IMR-90 (cell line): Measurements from ENCODE around the gene COLEC12. TPM values are rescaled to one million over a fixed set of nuclear protein-coding genes. Genes with fewer than 3 reads are reported as not detected.

ENCODE experiments used
- ATAC-seq: fragments of 200-7000 bp; cut with Tn5 transposase; 2 replicates; pipeline ENCODE4 v1.9.1; 2020; ENCODE audit warnings: low read depth, mild to moderate bottlenecking, moderate library complexity
- BruUV-seq: library from RNA; stranded (reverse); fragments of 400-500 nt; replicated peaks from 2 replicates; lab custom pipeline; 2021; lab: Mats Ljungman, UMichigan
- CTCF ChIA-PET: fragments of 300-600 bp; formaldehyde crosslinking; extraction: SDS; loops from one replicate; lab custom pipeline; 2021; ENCODE audit warnings: antibody characterized with exemption; lab: Yijun Ruan, JAX
- POLR2A ChIA-PET: fragments of 300-600 bp; sonication (Branson Sonifier 250); formaldehyde crosslinking; loops from one replicate; lab custom pipeline; 2022; ENCODE audit warnings: antibody characterized with exemption; ENCODE audit not compliant: unreplicated experiment; lab: Charles Lee
- DNase-seq: peaks from one replicate; pipeline ENCODE4 v3.0.0; 2013
- H2AFZ ChIP-seq: replicated peaks from 2 replicates; pipeline ENCODE3; 2013; ENCODE audit warnings: low read length, mild to moderate bottlenecking; ENCODE audit not compliant: poor library complexity
- H2AK5ac ChIP-seq: 2 replicates; pipeline ENCODE4 v1.6.1; 2013; ENCODE audit warnings: low read depth, low read length, inconsistent platforms
- H2AK9ac ChIP-seq: replicated peaks from 2 replicates; pipeline ENCODE3; 2013; ENCODE audit warnings: mild to moderate bottlenecking, low read depth, low read length, moderate library complexity; ENCODE audit not compliant: poor library complexity
- H2BK120ac ChIP-seq: 2 replicates; pipeline ENCODE4 v1.6.1; 2013; ENCODE audit warnings: low read depth, low read length, inconsistent platforms
- H2BK15ac ChIP-seq: 3 replicates; pipeline ENCODE4 v1.6.1; 2013; ENCODE audit warnings: low read depth, low read length, inconsistent platforms
- H2BK20ac ChIP-seq: 2 replicates; pipeline ENCODE4 v1.6.1; 2013; ENCODE audit warnings: low read depth, mild to moderate bottlenecking, inconsistent platforms, low read length, moderate library complexity
- H2BK5ac ChIP-seq: 2 replicates; pipeline ENCODE4 v1.6.1; 2013; ENCODE audit warnings: mild to moderate bottlenecking, low read depth, low read length, inconsistent platforms; ENCODE audit not compliant: poor library complexity, severe bottlenecking
- H3K14ac ChIP-seq: replicated peaks from 2 replicates; pipeline ENCODE4 v1.6.1; 2013; ENCODE audit warnings: low read depth, low read length, inconsistent platforms
- H3K18ac ChIP-seq: 2 replicates; pipeline ENCODE4 v1.6.1; 2013; ENCODE audit warnings: low read depth, low read length, control low read depth
- H3K23ac ChIP-seq: 2 replicates; pipeline ENCODE4 v1.6.1; 2013; ENCODE audit warnings: low read depth, low read length, inconsistent platforms
- H3K27ac ChIP-seq: 2 replicates; pipeline ENCODE4 v1.5.1; 2013; ENCODE audit warnings: mild to moderate bottlenecking, control low read depth, low read length; ENCODE audit not compliant: insufficient read depth
- H3K27me3 ChIP-seq: 2 replicates; pipeline ENCODE4 v1.6.1; 2013; ENCODE audit warnings: low read length; ENCODE audit not compliant: control insufficient read depth, insufficient read depth
- H3K36me3 ChIP-seq: 2 replicates; pipeline ENCODE4 v1.6.1; 2013; ENCODE audit warnings: low read length, mixed read lengths; ENCODE audit not compliant: control insufficient read depth, insufficient read depth
- H3K4ac ChIP-seq: 2 replicates; pipeline ENCODE4 v1.6.1; 2013; ENCODE audit warnings: low read depth, low read length, inconsistent platforms
- H3K4me1 ChIP-seq: 2 replicates; pipeline ENCODE4 v1.6.1; 2013; ENCODE audit warnings: low read length, mixed read lengths; ENCODE audit not compliant: control insufficient read depth, insufficient read depth
- H3K4me2 ChIP-seq: 2 replicates; pipeline ENCODE4 v1.6.1; 2013; ENCODE audit warnings: low read depth, mild to moderate bottlenecking, control low read depth, low read length, moderate library complexity
- H3K4me3 ChIP-seq: 2 replicates; pipeline ENCODE4 v1.5.1; 2013; ENCODE audit warnings: low read depth, mild to moderate bottlenecking, control low read depth, low read length, moderate library complexity; ENCODE audit not compliant: insufficient read depth
- H3K56ac ChIP-seq: 2 replicates; pipeline ENCODE4 v1.6.1; 2013; ENCODE audit warnings: low read length, inconsistent platforms; ENCODE audit not compliant: insufficient read depth; ENCODE audit errors: extremely low read depth
- H3K79me1 ChIP-seq, 2 experiments: 2 replicates each; pipeline ENCODE4 v1.6.1; 2013; ENCODE audit warnings: low read length in 2 of 2, inconsistent platforms in 1 of 2, low read depth in 1 of 2
- H3K9ac ChIP-seq: 2 replicates; pipeline ENCODE4 v1.6.1; 2013; ENCODE audit warnings: low read depth, low read length, control low read depth
- H3K9me1 ChIP-seq: 2 replicates; pipeline ENCODE4 v1.6.1; 2013; ENCODE audit warnings: low read length, inconsistent platforms; ENCODE audit not compliant: insufficient read depth
- H3K9me3 ChIP-seq: 2 replicates; pipeline ENCODE4 v1.6.1; 2013; ENCODE audit warnings: low read length; ENCODE audit not compliant: control insufficient read depth, insufficient read depth
- H4K20me1 ChIP-seq: 2 replicates; pipeline ENCODE4 v1.6.1; 2013; ENCODE audit warnings: low read length, inconsistent platforms; ENCODE audit not compliant: insufficient read depth
- H4K5ac ChIP-seq: 2 replicates; pipeline ENCODE4 v1.6.1; 2013; ENCODE audit warnings: mild to moderate bottlenecking, low read depth, low read length, control low read depth
- H4K8ac ChIP-seq, 2 experiments: 2 replicates each; pipeline ENCODE4 v1.6.1; 2013; ENCODE audit warnings: low read depth in 2 of 2, low read length in 2 of 2, control low read depth in 1 of 2, inconsistent platforms in 1 of 2
- H4K91ac ChIP-seq: 2 replicates; pipeline ENCODE4 v1.6.1; 2013; ENCODE audit warnings: low read depth, low read length, inconsistent platforms; ENCODE audit not compliant: insufficient read depth
- BHLHE40 ChIP-seq: fragments of 150-350 bp; IDR thresholded peaks from 2 replicates; pipeline ENCODE4 v1.6.1; 2016; ENCODE audit warnings: mild to moderate bottlenecking, low read depth, low read length
- CEBPB ChIP-seq: IDR thresholded peaks from 2 replicates; pipeline ENCODE4 v1.6.1; 2012; ENCODE audit warnings: low read depth, low read length, improper control_type of control experiment
- CHD1 ChIP-seq: IDR thresholded peaks from 2 replicates; pipeline ENCODE4 v1.6.1; 2012; ENCODE audit warnings: low read depth, low read length, improper control_type of control experiment
- MAFK ChIP-seq: IDR thresholded peaks from 2 replicates; pipeline ENCODE4 v1.6.1; 2012; ENCODE audit warnings: low read depth, low read length, improper control_type of control experiment
- MAZ ChIP-seq: IDR thresholded peaks from 2 replicates; pipeline ENCODE4 v1.6.1; 2012; ENCODE audit warnings: low read depth, mild to moderate bottlenecking, low read length, improper control_type of control experiment, moderate library complexity, borderline replicate concordance
- MXI1 ChIP-seq: IDR thresholded peaks from 2 replicates; pipeline ENCODE4 v1.6.1; 2012; ENCODE audit warnings: low read depth, mild to moderate bottlenecking, low read length, moderate library complexity, borderline replicate concordance
- NFE2L2 ChIP-seq: fragments of 150-350 bp; IDR thresholded peaks from 2 replicates; pipeline ENCODE4 v1.6.1; 2016; ENCODE audit warnings: low read depth, mild to moderate bottlenecking, low read length
- POLR2A ChIP-seq: IDR thresholded peaks from 2 replicates; pipeline ENCODE4 v1.6.1; 2012; ENCODE audit warnings: mild to moderate bottlenecking, low read depth, low read length
- RAD21 ChIP-seq: IDR thresholded peaks from 2 replicates; pipeline ENCODE4 v1.6.1; 2012; ENCODE audit warnings: low read length, improper control_type of control experiment
- RFX5 ChIP-seq: IDR thresholded peaks from 2 replicates; pipeline ENCODE4 v1.8.0; 2012; ENCODE audit warnings: low read depth, mild to moderate bottlenecking, low read length, moderate library complexity
- SMC3 ChIP-seq: fragments of 150-350 bp; IDR thresholded peaks from 2 replicates; pipeline ENCODE4 v1.6.1; 2016; ENCODE audit warnings: low read depth, mild to moderate bottlenecking, antibody characterized with exemption, low read length, moderate library complexity
- USF2 ChIP-seq: fragments of 150-350 bp; IDR thresholded peaks from 2 replicates; pipeline ENCODE4 v1.6.1; 2017; ENCODE audit warnings: mild to moderate bottlenecking, antibody characterized with exemption, low read length, low read depth
- WGBS, 2 experiments: methylation state at CpG; one replicate each; pipeline versions ENCODE4 v1.1.5 to v1.1.7; 2013; ENCODE audit warnings: missing lambda C conversion rate in 2 of 2; ENCODE audit not compliant: insufficient read length in 1 of 2; ENCODE audit errors: extremely low coverage in 2 of 2; 5-methylcytosine and 5-hydroxymethylcytosine counted together
- dilution Hi-C: fragments of 300-500 bp; cut with HindIII; formaldehyde crosslinking; loops from one replicate; pipeline ENCODE4 v1.14.3; 2018; ENCODE audit warnings: low sequenced_read_pairs; ENCODE audit not compliant: unreplicated experiment
- in situ Hi-C: fragments of 300-500 bp; cut with MboI; formaldehyde crosslinking; loops from 3 replicates; pipeline ENCODE4 v1.14.3; 2019; ENCODE audit warnings: low sequenced_read_pairs, inconsistent platforms, mixed read lengths
- intact Hi-C: fragments of 100-400 bp; cut with micrococcal nuclease; formaldehyde crosslinking; loops from 2 replicates; pipeline ENCODE4 v1.10.0; 2022
- polyA plus RNA-seq, 3 experiments: library from polyadenylated mRNA; depleted of rRNA; stranded (reverse); fragments of >200 nt; gene quantifications; 2 replicates each; pipeline ENCODE4 v1.2.3, GENCODE V29; 2012; ENCODE audit warnings: low replicate concordance in 1 of 3
- total RNA-seq: library from RNA; depleted of rRNA; stranded (reverse); fragments of >200 nt; gene quantifications from 2 replicates; pipeline ENCODE4 v1.2.3, GENCODE V29; 2012
- TF ChIP-seq, protein P1 (sequence below): conservative IDR thresholded peaks from 2 replicates; pipeline ENCODE4 v1.5.1; 2012; ENCODE audit warnings: mild to moderate bottlenecking, low read depth, low read length, improper control_type of control experiment

COLEC12 gene
- total and polyA plus RNA-seq, 2 of the 4 experiments (the other 2 are of a cell fraction): 1.0 to 2.3 TPM

DNA sequence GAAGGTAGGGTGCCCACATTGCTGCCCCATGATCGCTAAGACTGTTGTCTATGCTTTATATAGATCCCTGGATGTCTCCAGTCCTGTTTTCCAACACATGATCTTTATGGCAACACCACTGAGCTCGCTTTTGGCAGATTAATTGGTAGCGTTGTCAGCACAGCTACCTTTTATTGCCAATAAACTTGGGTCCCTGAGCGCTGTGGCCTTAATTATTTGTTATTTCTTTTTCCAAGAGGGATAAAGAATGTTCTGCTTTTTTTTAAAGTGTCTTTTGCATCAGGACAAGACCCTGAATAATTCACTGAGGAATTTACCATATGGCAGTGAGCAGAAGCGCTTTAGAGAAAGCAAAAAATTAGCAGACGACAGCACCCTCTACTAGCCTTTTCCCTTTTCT is 113.5 kb downstream of the COLEC12 start:
- BruUV-seq: no TSS peak
- ATAC-seq (no peak), DNase-seq (no peak)
- Histone ChIP-seq H3K79me1 (no peaks in the 10 kb centered on the region), H3K4me1 (no peaks in the 10 kb centered on the region), H4K5ac (no peak overlapping the region), H3K9me1 (no peaks in the 10 kb centered on the region), H4K20me1 (no peaks in the 10 kb centered on the region), H3K18ac (no peak overlapping the region), H2BK120ac (no peak overlapping the region), H3K4me2 (no peak overlapping the region), H4K8ac (no peak overlapping the region), H3K4ac (no peak overlapping the region), H2AK5ac (no peak overlapping the region), H3K27me3 (peaks cover 4% of the 10 kb centered on the region; the same call in 1 of the 2 replicates), H3K56ac (no peak overlapping the region), H3K23ac (no peak overlapping the region), H3K36me3 (no peaks in the 10 kb centered on the region), H3K14ac (no peak overlapping the region), H2BK20ac (no peak overlapping the region), H2AFZ (no peak overlapping the region), H2BK5ac (no peak overlapping the region), H2AK9ac (no peak overlapping the region), H3K9ac (no peak overlapping the region), H2BK15ac (no peak overlapping the region), H3K9me3 (no peaks in the 10 kb centered on the region), H3K4me3 (no peak overlapping the region), H3K27ac (no peak overlapping the region), H4K91ac (no peak overlapping the region)
- 100% methylated on average over 1 of the region's 6 CpGs; no CpG with 5 or more reads in 1 of the 2 experiments for WGBS, 2 experiments
- POLR2A ChIA-PET: no interaction called here
- CTCF ChIA-PET: no interaction called here
- in situ Hi-C loops (no loop called here), intact Hi-C loops (no loop called here), dilution Hi-C loops (no loop called here)
- TF ChIP-seq POLR2A (no peak), USF2 (no peak), RAD21 (no peak), NFE2L2 (no peak), SMC3 (no peak), MAZ (no peak), MXI1 (no peak), RFX5 (no peak), CHD1 (no peak), MAFK (no peak), BHLHE40 (no peak), CEBPB (no peak)
- TF ChIP-seq, protein P1, sequence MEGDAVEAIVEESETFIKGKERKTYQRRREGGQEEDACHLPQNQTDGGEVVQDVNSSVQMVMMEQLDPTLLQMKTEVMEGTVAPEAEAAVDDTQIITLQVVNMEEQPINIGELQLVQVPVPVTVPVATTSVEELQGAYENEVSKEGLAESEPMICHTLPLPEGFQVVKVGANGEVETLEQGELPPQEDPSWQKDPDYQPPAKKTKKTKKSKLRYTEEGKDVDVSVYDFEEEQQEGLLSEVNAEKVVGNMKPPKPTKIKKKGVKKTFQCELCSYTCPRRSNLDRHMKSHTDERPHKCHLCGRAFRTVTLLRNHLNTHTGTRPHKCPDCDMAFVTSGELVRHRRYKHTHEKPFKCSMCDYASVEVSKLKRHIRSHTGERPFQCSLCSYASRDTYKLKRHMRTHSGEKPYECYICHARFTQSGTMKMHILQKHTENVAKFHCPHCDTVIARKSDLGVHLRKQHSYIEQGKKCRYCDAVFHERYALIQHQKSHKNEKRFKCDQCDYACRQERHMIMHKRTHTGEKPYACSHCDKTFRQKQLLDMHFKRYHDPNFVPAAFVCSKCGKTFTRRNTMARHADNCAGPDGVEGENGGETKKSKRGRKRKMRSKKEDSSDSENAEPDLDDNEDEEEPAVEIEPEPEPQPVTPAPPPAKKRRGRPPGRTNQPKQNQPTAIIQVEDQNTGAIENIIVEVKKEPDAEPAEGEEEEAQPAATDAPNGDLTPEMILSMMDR: no peak
